GM23248 (cell line): ENCODE measurements around the gene SKP2.

Experiments used
- EZH2 ChIP-seq: fragments of 200-600 bp; sonication (generic); IDR thresholded peaks from 2 replicates; pipeline ENCODE4 v1.6.1; 2018; ENCODE audit warnings: antibody characterized with exemption, mild to moderate bottlenecking; ENCODE audit not compliant: insufficient read depth, poor library complexity, severe bottlenecking
- EZH2phosphoT487 ChIP-seq: fragments of 200-600 bp; sonication (generic); IDR thresholded peaks from 2 replicates; pipeline ENCODE4 v1.6.1; 2018; ENCODE audit warnings: antibody characterized with exemption, moderate library complexity, mild to moderate bottlenecking, low read depth; ENCODE audit not compliant: insufficient read depth

GRCh38 chr5:36205329-36205728 is 53.4 kb downstream of the SKP2 start:
- TF ChIP-seq EZH2 (no peak), EZH2phosphoT487 (no peak)
